SK-N-SH (cell line): ENCODE data around the gene TNNT3. TPM values are rescaled to one million over a fixed set of nuclear protein-coding genes. Genes with fewer than 3 reads are reported as not detected.
"Not testable (repeated sequence)": the region's sequence is repeated elsewhere in the genome, so short reads cannot be mapped to it uniquely, and the experiment has no call there.

Experiments
- CTCF ChIA-PET: fragments of 300-600, 350-600 bp; formaldehyde crosslinking; extraction: SDS; loops from one replicate; lab custom pipeline; 2021; lab: Yijun Ruan, JAX
- POLR2A ChIA-PET: fragments of 350-600 bp; sonication (Branson Sonifier 250); formaldehyde crosslinking; extraction: SDS; loops from one replicate; lab custom pipeline; 2020; ENCODE audit warnings: antibody characterized with exemption, inconsistent platforms; lab: Yijun Ruan, JAX
- DNase-seq: peaks from one replicate; pipeline ENCODE4 v3.0.0; 2012
- H2AFZ ChIP-seq: fragments of 200-600 bp; sonication (generic); 2 replicates; pipeline ENCODE4 v1.8.1; 2016; ENCODE audit warnings: antibody characterized with exemption, mild to moderate bottlenecking, low read depth
- H3F3A ChIP-seq: fragments of 200-600 bp; sonication (generic); replicated peaks from 2 replicates; pipeline ENCODE3; 2016; ENCODE audit warnings: antibody characterized with exemption, mild to moderate bottlenecking; ENCODE audit not compliant: insufficient read depth
- H3K27ac ChIP-seq, 2 experiments: fragments of 200-500 bp in 1 of 2; fragments of 200-600 bp in 1 of 2; sonication (Bioruptor generic) in 1 of 2; sonication (generic), shearing (Covaris generic) in 1 of 2; 2 replicates each; pipeline versions ENCODE4 v1.5.1 to v1.6.1; 2014 to 2016; ENCODE audit warnings: low read depth in 2 of 2, inconsistent platforms in 1 of 2, low read length in 1 of 2, mild to moderate bottlenecking in 1 of 2, mixed read lengths in 1 of 2
- H3K27me3 ChIP-seq: fragments of 200-600 bp; sonication (generic), shearing (Covaris generic); 2 replicates; pipeline ENCODE4 v1.6.1; 2016; ENCODE audit warnings: mixed run types; ENCODE audit not compliant: insufficient read depth
- H3K36me3 ChIP-seq, 2 experiments: fragments of 200-500 bp in 1 of 2; fragments of 200-600 bp in 1 of 2; sonication (Bioruptor generic) in 1 of 2; sonication (generic) in 1 of 2; replicated peaks in 1 of 2; 2 replicates each; pipeline versions ENCODE3 to v1.5.1; 2014 to 2016; ENCODE audit warnings: low read length in 1 of 2, mild to moderate bottlenecking in 1 of 2; ENCODE audit not compliant: insufficient read depth in 2 of 2, control insufficient read depth in 1 of 2
- H3K4me1 ChIP-seq, 2 experiments: fragments of 200-500 bp in 1 of 2; fragments of 200-600 bp in 1 of 2; sonication (Bioruptor generic) in 1 of 2; sonication (generic), shearing (Covaris generic) in 1 of 2; 2 replicates each; pipeline versions ENCODE4 v1.5.1 to v1.6.1; 2014 to 2016; ENCODE audit warnings: low read depth in 1 of 2, low read length in 1 of 2, mixed run types in 1 of 2; ENCODE audit not compliant: insufficient read depth in 2 of 2, control insufficient read depth in 1 of 2
- H3K4me2 ChIP-seq: fragments of 200-600 bp; sonication (generic), shearing (Covaris generic); 2 replicates; pipeline ENCODE4 v1.6.1; 2017; ENCODE audit warnings: mixed run types
- H3K4me3 ChIP-seq, 2 experiments: fragments of 200-500 bp in 1 of 2; fragments of 200-600 bp in 1 of 2; sonication (Bioruptor generic) in 1 of 2; sonication (generic), shearing (Covaris generic) in 1 of 2; 2 replicates each; pipeline versions ENCODE4 v1.5.1 to v1.8.1; 2014 to 2016; ENCODE audit warnings: low read depth in 2 of 2, inconsistent platforms in 1 of 2, low read length in 1 of 2, mild to moderate bottlenecking in 1 of 2, mixed read lengths in 1 of 2, moderate library complexity in 1 of 2
- H3K79me2 ChIP-seq: fragments of 200-600 bp; sonication (generic); 2 replicates; pipeline ENCODE4 v1.8.1; 2017; ENCODE audit warnings: mild to moderate bottlenecking; ENCODE audit not compliant: insufficient read depth
- H3K9ac ChIP-seq: fragments of 200-600 bp; sonication (generic); 2 replicates; pipeline ENCODE4 v1.6.1; 2017; ENCODE audit warnings: mixed run types
- H3K9me2 ChIP-seq: fragments of 200-600 bp; sonication (generic); 2 replicates; pipeline ENCODE4 v1.6.1; 2017; ENCODE audit warnings: mixed run types
- H3K9me3 ChIP-seq: fragments of 200-600 bp; sonication (generic); 2 replicates; pipeline ENCODE4 v1.6.1; 2017; ENCODE audit warnings: mixed run types, mild to moderate bottlenecking, moderate library complexity
- H4K20me1 ChIP-seq: fragments of 200-600 bp; sonication (generic); 2 replicates; pipeline ENCODE4 v1.6.1; 2017; ENCODE audit warnings: mild to moderate bottlenecking, mixed run types; ENCODE audit not compliant: insufficient read depth
- CTCF ChIP-seq: fragments of 200-600 bp; sonication (generic); IDR thresholded peaks from 2 replicates; pipeline ENCODE4 v1.6.1; 2017; ENCODE audit warnings: antibody characterized with exemption, mild to moderate bottlenecking, moderate library complexity
- FOXJ3 ChIP-seq: sonication (generic); formaldehyde crosslinking; IDR thresholded peaks from 2 replicates; pipeline ENCODE4 v1.5.1; 2020; ENCODE audit warnings: mild to moderate bottlenecking, missing genetic modification reagents
- JUND ChIP-seq: IDR thresholded peaks from 2 replicates; pipeline ENCODE4 v1.4.0; 2012
- PBX3 ChIP-seq: IDR thresholded peaks from 2 replicates; pipeline ENCODE4; 2012
- POLR2AphosphoS5 ChIP-seq: IDR thresholded peaks from 2 replicates; pipeline ENCODE4 v1.6.1; 2012; ENCODE audit warnings: low read depth, low read length
- RCOR1 ChIP-seq: fragments of 150-350 bp; IDR thresholded peaks from 2 replicates; pipeline ENCODE4 v1.6.1; 2017; ENCODE audit warnings: antibody characterized with exemption, low read length
- REST ChIP-seq: IDR thresholded peaks from 2 replicates; pipeline ENCODE4 v1.6.1; 2012; ENCODE audit warnings: mild to moderate bottlenecking, low read depth, low read length, moderate library complexity
- SIN3A ChIP-seq: IDR thresholded peaks from 2 replicates; pipeline ENCODE4 v1.6.1; 2012; ENCODE audit warnings: low read depth, mild to moderate bottlenecking, low read length, moderate library complexity, borderline replicate concordance
- YY1 ChIP-seq: IDR thresholded peaks from 2 replicates; pipeline ENCODE4 v1.4.0; 2012; ENCODE audit warnings: low read depth, mild to moderate bottlenecking
- ZBTB33 ChIP-seq: IDR thresholded peaks from 2 replicates; pipeline ENCODE4 v1.4.0; 2012; ENCODE audit warnings: low read depth, borderline replicate concordance
- WGBS: methylation state at CpG from one replicate; pipeline ENCODE4 v1.1.6; 2017; ENCODE audit warnings: low lambda C conversion rate; 5-methylcytosine and 5-hydroxymethylcytosine counted together
- polyA plus RNA-seq, 3 experiments: library from polyadenylated mRNA; depleted of rRNA; stranded (reverse); fragments of >200 nt; gene quantifications; 2 replicates each; pipeline ENCODE4 v1.2.3, GENCODE V29; 2012

The TNNT3 gene
- polyA plus RNA-seq, 1 of the 3 experiments (the other 2 are of a cell fraction) = not detected

GRCh38 chr11:1884303-1884700, 35.2 kb upstream of the TNNT3 start (continued):
- TF ChIP-seq REST (no peak), ZBTB33 (no peak), CTCF (no peak)

- POLR2A ChIA-PET, H3K9me2 ChIP-seq: not testable (repeated sequence)
These were observed 33.0 kb upstream of the TNNT3 start for GRCh38 chr11:1886551-1886950.

GRCh38 chr11:1887451-1888346, 31.8 kb upstream of the TNNT3 start:
- peak; percentile 14 for DNase-seq
- no peaks in the 10 kb centered on the region for H3K9me3 ChIP-seq
- H3K27ac ChIP-seq = no peak overlapping the region
- H3K79me2 ChIP-seq = no peaks in the 10 kb centered on the region
- no peaks in the 10 kb centered on the region for H3F3A ChIP-seq
- POLR2A ChIA-PET = no interaction called here
- H2AFZ ChIP-seq = no peak overlapping the region
- no peak overlapping the region for H3K4me3 ChIP-seq
- H3K9me2 ChIP-seq = no peaks in the 10 kb centered on the region
- H3K4me1 ChIP-seq = peaks cover 0 to 9% of the 10 kb centered on the region in 2 experiments; a peak in 1 of 4 replicates
- H3K4me2 ChIP-seq = no peak overlapping the region
- H4K20me1 ChIP-seq = no peaks in the 10 kb centered on the region
- no peaks in the 10 kb centered on the region for H3K36me3 ChIP-seq
- H3K27me3 ChIP-seq = no peaks in the 10 kb centered on the region
- no peak overlapping the region for H3K9ac ChIP-seq
- CTCF ChIA-PET = interaction anchor here (1.4 to 2.1 kb wide), 4 partner anchors 11 to 264 kb away, joined by 3 to 11 read pairs (median 6); no protein-coding TSS in a partner anchor
- 63% methylated on average over 4 of the region's 11 CpGs for WGBS
- TF ChIP-seq JUND (no peak), SIN3A (no peak), PBX3 (no peak), FOXJ3 (no peak), RCOR1 (no peak), YY1 (no peak), CTCF (no peak), POLR2AphosphoS5 (no peak)

More at GRCh38 chr11:1886551-1886950, 33.0 kb upstream of the TNNT3 start:
- H3K9ac ChIP-seq, H3K79me2 ChIP-seq, H3K9me3 ChIP-seq, H3K4me3 ChIP-seq, H2AFZ ChIP-seq, H3F3A ChIP-seq, H4K20me1 ChIP-seq, H3K27ac ChIP-seq, H3K27me3 ChIP-seq, H3K4me2 ChIP-seq, H3K36me3 ChIP-seq, CTCF ChIA-PET, DNase-seq: not testable (repeated sequence)
- WGBS = 58% methylated on average over 11 of the region's 13 CpGs
- peaks cover 0 to 14% of the 10 kb centered on the region in 2 experiments; a peak in 1 of 4 replicates for H3K4me1 ChIP-seq
